GM10847 (cell line): Measurements from ENCODE around the gene FOXP2.

Experiments used
- POLR2A ChIP-seq: IDR thresholded peaks from 2 replicates; pipeline ENCODE4 v1.6.1; 2011; ENCODE audit not compliant: insufficient read length; ENCODE audit errors: extremely low read depth

The FOXP2 gene

GRCh38 chr7:114540291-114540690 is 125.7 kb downstream of the FOXP2 start:
- TF ChIP-seq POLR2A = no peak

GRCh38 chr7:114548081-114548980 is 133.7 kb downstream of the FOXP2 start:
- no peak for TF ChIP-seq POLR2A

- no peak for TF ChIP-seq POLR2A
Measured at GRCh38 chr7:114554781-114555537, 140.3 kb downstream of the FOXP2 start.

- TF ChIP-seq POLR2A = no peak
Measured at GRCh38 chr7:114567416-114567815, 152.8 kb downstream of the FOXP2 start.

GRCh38 chr7:114569220-114569619 is 154.6 kb downstream of the FOXP2 start:
- TF ChIP-seq POLR2A = no peak

- TF ChIP-seq POLR2A = no peak
Measured at GRCh38 chr7:114574384-114574783, 159.8 kb downstream of the FOXP2 start.

- TF ChIP-seq POLR2A = no peak
Measured at GRCh38 chr7:114575098-114575497, 160.5 kb downstream of the FOXP2 start.

GRCh38 chr7:114588506-114588905 is 173.9 kb downstream of the FOXP2 start:
- TF ChIP-seq POLR2A = no peak

- TF ChIP-seq POLR2A = no peak
Measured at GRCh38 chr7:114589436-114589835, 174.8 kb downstream of the FOXP2 start.

GRCh38 chr7:114590298-114590697 is 175.7 kb downstream of the FOXP2 start:
- TF ChIP-seq POLR2A = no peak

- TF ChIP-seq POLR2A = no peak
Measured at GRCh38 chr7:114598946-114599345, 184.3 kb downstream of the FOXP2 start.

- no peak for TF ChIP-seq POLR2A
Measured at GRCh38 chr7:114606100-114606499, 191.5 kb downstream of the FOXP2 start.

GRCh38 chr7:114620208-114620607 is 205.6 kb downstream of the FOXP2 start:
- TF ChIP-seq POLR2A = no peak

GRCh38 chr7:114622221-114622620 is 207.6 kb downstream of the FOXP2 start:
- TF ChIP-seq POLR2A = no peak

- no peak for TF ChIP-seq POLR2A
Measured at GRCh38 chr7:114623146-114623545, 208.5 kb downstream of the FOXP2 start.

- no peak for TF ChIP-seq POLR2A
Measured at GRCh38 chr7:114627231-114627630, 212.6 kb downstream of the FOXP2 start.

- no peak for TF ChIP-seq POLR2A
Measured at GRCh38 chr7:114628362-114628761, 213.7 kb downstream of the FOXP2 start.

GRCh38 chr7:114629762-114630161 is 215.1 kb downstream of the FOXP2 start:
- no peak for TF ChIP-seq POLR2A
